WTC11 (cell line): ENCODE results near the gene MAP3K14. TPM values are rescaled to one million over a fixed set of nuclear protein-coding genes. Genes with fewer than 3 reads are reported as not detected.
"Not testable (repeated sequence)": the region's sequence is repeated elsewhere in the genome, so short reads cannot be mapped to it uniquely, and the experiment has no call there.

Source experiments
- ATAC-seq: fragments of 200-7000 bp; cut with Tn5 transposase; 2 replicates; pipeline ENCODE4 v1.10.0; 2021; ENCODE audit warnings: mild to moderate bottlenecking, moderate library complexity
- CTCF ChIA-PET: fragments of 300-600 bp; sonication (Branson Sonifier 250); formaldehyde crosslinking; loops from one replicate; lab custom pipeline; 2021; ENCODE audit warnings: antibody characterized with exemption; lab: Charles Lee
- POLR2A ChIA-PET: fragments of 350-600 bp; sonication (Branson Sonifier 250); formaldehyde crosslinking; loops from one replicate; lab custom pipeline; 2021; ENCODE audit warnings: antibody characterized with exemption; lab: Charles Lee
- DNase-seq: peaks from one replicate; pipeline ENCODE4 v3.0.0; 2021; ENCODE audit warnings: low spot score
- H3K27ac Mint-ChIP-seq: 2 replicates; pipeline ENCODE4 v1.8.0; 2021; ENCODE audit warnings: mixed read lengths
- H3K27me3 Mint-ChIP-seq: 2 replicates; pipeline ENCODE4 v1.8.0; 2021; ENCODE audit warnings: low read depth, mild to moderate bottlenecking, moderate library complexity, mixed read lengths
- H3K36me3 Mint-ChIP-seq: 2 replicates; pipeline ENCODE4 v1.8.0; 2021; ENCODE audit warnings: mixed read lengths
- H3K4me1 Mint-ChIP-seq: 2 replicates; pipeline ENCODE4 v1.8.0; 2022; ENCODE audit warnings: mixed read lengths
- H3K4me3 Mint-ChIP-seq: 2 replicates; pipeline ENCODE4 v1.8.0; 2021; ENCODE audit warnings: mild to moderate bottlenecking, moderate library complexity, mixed read lengths
- H3K9me3 Mint-ChIP-seq: 2 replicates; pipeline ENCODE4 v1.8.0; 2021; ENCODE audit warnings: mixed read lengths
- ATF1 ChIP-seq: sonication (generic); formaldehyde crosslinking; IDR thresholded peaks from 2 replicates; pipeline ENCODE4 v1.8.1; 2023; ENCODE audit warnings: mild to moderate bottlenecking, moderate library complexity, missing genetic modification reagents
- ATF6 ChIP-seq: sonication (generic); formaldehyde crosslinking; IDR thresholded peaks from 2 replicates; pipeline ENCODE4 v1.8.1; 2023; ENCODE audit warnings: mild to moderate bottlenecking, missing genetic modification reagents
- CDX4 ChIP-seq: fragments of 250-450 bp; sonication (Bioruptor Pico); IDR thresholded peaks from 2 replicates; pipeline ENCODE4 v1.9.0; 2021; ENCODE audit warnings: moderate library complexity, mild to moderate bottlenecking, inconsistent platforms, borderline replicate concordance
- CREM ChIP-seq: sonication (generic); formaldehyde crosslinking; IDR thresholded peaks from 2 replicates; pipeline ENCODE4 v1.8.1; 2022; ENCODE audit warnings: mild to moderate bottlenecking, missing genetic modification reagents, moderate library complexity
- FOXJ3 ChIP-seq: sonication (generic); formaldehyde crosslinking; IDR thresholded peaks from 2 replicates; pipeline ENCODE4 v1.9.0; 2021; ENCODE audit warnings: missing genetic modification reagents, mild to moderate bottlenecking, borderline replicate concordance
- HMGXB4 ChIP-seq: sonication (generic); formaldehyde crosslinking; IDR thresholded peaks from 2 replicates; pipeline ENCODE4 v1.8.1; 2023; ENCODE audit warnings: mild to moderate bottlenecking, moderate library complexity, missing genetic modification reagents
- JUN ChIP-seq: sonication (generic); formaldehyde crosslinking; IDR thresholded peaks from 2 replicates; pipeline ENCODE4 v1.8.0; 2023; ENCODE audit warnings: mild to moderate bottlenecking, missing genetic modification reagents
- NR2C2 ChIP-seq: sonication (generic); formaldehyde crosslinking; IDR thresholded peaks from 2 replicates; pipeline ENCODE4 v1.8.0; 2022; ENCODE audit warnings: mild to moderate bottlenecking, missing genetic modification reagents
- TEAD1 ChIP-seq: sonication (generic); formaldehyde crosslinking; IDR thresholded peaks from 2 replicates; pipeline ENCODE4 v1.8.0; 2022; ENCODE audit warnings: mild to moderate bottlenecking, missing genetic modification reagents
- USF2 ChIP-seq: sonication (generic); formaldehyde crosslinking; IDR thresholded peaks from 2 replicates; pipeline ENCODE4 v1.8.1; 2023; ENCODE audit warnings: mild to moderate bottlenecking, missing genetic modification reagents, moderate library complexity
- ZBTB21 ChIP-seq: sonication (generic); formaldehyde crosslinking; IDR thresholded peaks from 2 replicates; pipeline ENCODE4 v1.8.1; 2023; ENCODE audit warnings: mild to moderate bottlenecking, missing genetic modification reagents, borderline replicate concordance
- ZNF232 ChIP-seq: sonication (generic); formaldehyde crosslinking; IDR thresholded peaks from 2 replicates; pipeline ENCODE4 v1.8.0; 2022; ENCODE audit warnings: mild to moderate bottlenecking, missing genetic modification reagents
- ZNF671 ChIP-seq: fragments of 250-450 bp; sonication (Bioruptor Pico); IDR thresholded peaks from 2 replicates; pipeline ENCODE4 v1.8.0; 2021; ENCODE audit warnings: mild to moderate bottlenecking
- total RNA-seq: library from RNA; stranded (reverse); gene quantifications from 3 replicates; pipeline ENCODE4 v1.2.3, GENCODE V29; 2021

The MAP3K14 gene
- total RNA-seq, 1 experiment from 2014 or later: 4.0 TPM

DNA sequence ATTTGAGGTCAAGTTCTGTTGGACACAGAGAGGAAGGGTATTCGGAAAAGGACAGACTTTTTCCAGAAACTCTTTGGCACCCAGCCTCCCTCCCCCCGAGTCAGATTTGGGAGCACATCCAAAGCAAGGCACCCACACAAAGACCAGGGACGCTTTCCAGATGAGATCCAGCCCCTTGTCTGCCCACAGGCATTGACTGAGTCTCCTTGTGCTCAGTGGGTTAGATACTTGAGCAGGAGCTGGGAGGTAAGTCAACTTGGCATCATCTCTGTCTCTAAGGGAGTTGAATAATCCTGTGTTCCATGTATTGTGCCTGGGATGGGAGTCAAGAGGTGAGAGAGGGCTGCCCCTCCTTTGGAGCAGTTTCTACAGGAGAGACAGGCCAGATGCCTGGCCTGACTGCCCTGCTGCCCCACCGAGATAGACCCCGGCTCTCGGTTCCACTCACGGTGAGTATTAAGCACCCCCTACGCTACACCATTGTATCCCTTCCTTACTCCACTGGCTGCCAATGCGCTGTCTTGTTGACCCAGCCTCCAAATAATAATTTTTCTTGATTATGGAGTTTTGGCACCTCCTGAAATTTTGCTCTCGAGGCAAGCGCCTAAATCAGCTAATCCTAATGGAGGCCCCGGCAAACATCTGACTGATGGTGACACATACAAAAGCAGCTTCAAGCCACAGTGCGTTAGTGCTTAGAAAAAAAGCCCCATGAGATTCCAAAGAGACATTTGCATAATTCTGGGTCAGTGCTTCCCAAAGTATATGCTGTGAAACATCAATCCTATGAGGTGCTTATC lies 29.6 kb upstream of the MAP3K14 start:
- ChIA-PET POLR2A (interaction anchor here (1.0 kb wide), 1 partner anchor 30 kb away, joined by 5 read pairs; the partner anchor contains the start of gene MAP3K14), CTCF (interaction anchor here (0.5 to 1.7 kb wide), 4 partner anchors 18 to 138 kb away, joined by 3 to 5 read pairs (median 3); no protein-coding TSS in a partner anchor)
- Mint-ChIP-seq H3K4me1 (peaks cover 11% of the 10 kb centered on the region), H3K27ac (no peak overlapping the region), H3K4me3 (no peak overlapping the region), H3K27me3 (peaks cover 4% of the 10 kb centered on the region; the same call in 1 of the 2 replicates), H3K36me3 (no peaks in the 10 kb centered on the region), H3K9me3 (peaks cover 5% of the 10 kb centered on the region)
- DNase-seq: no peak
- TF ChIP-seq JUN (no peak), ZBTB21 (CRISPR knock-in tag) (no peak), CREM (CRISPR knock-in tag) (no peak), ATF6 (CRISPR knock-in tag) (no peak), ZNF671 (CRISPR knock-in tag) (no peak), CDX4 (no peak)
- ATAC-seq: no peak

DNA sequence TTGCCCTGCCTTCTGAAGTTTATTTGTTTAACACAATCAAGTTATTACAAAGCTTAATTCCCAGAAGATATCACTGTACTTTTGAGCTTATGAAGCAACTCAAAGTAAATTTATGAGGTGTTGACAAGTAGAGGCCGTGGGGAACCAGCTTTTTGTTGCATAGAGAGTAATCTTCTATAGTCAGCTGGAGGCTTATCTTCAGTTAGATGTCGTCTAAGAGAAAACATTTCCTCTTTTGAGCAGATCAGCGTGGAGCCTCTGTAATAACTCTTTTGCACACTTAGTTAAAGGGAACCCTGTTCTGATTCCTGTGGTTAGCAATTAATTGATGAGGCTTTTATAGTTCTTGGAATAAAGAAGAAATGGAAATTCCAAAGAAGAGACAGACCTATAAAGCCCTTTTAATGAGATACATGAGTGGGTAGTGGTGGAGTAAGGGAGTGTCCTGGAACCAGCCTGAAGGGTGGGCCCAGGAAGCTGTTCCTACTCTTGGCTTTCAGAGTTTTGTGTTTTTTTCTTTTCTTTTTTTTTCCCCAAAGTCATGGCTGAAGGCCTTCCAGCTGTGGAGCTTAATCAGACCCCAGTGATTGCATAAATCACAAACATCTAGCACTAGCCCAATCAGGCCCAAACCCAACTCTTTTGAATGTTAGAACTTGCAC lies 28.9 kb upstream of the MAP3K14 start:
- Mint-ChIP-seq H3K27me3 (peaks cover 4% of the 10 kb centered on the region; the same call in 1 of the 2 replicates), H3K4me1 (peaks cover 13% of the 10 kb centered on the region), H3K9me3 (no peaks in the 10 kb centered on the region; the same call in 1 of the 2 replicates), H3K4me3 (no peak overlapping the region), H3K36me3 (no peaks in the 10 kb centered on the region), H3K27ac (no peak overlapping the region)
- ATAC-seq: no peak
- TF ChIP-seq USF2 (CRISPR knock-in tag) (no peak), ATF1 (CRISPR knock-in tag) (no peak), TEAD1 (CRISPR knock-in tag) (no peak), FOXJ3 (no peak), NR2C2 (CRISPR knock-in tag) (no peak), ZNF232 (CRISPR knock-in tag) (no peak)
- ChIA-PET CTCF (interaction anchor here (0.5 to 1.7 kb wide), 7 partner anchors 11 to 194 kb away, joined by 3 to 5 read pairs (median 3); no protein-coding TSS in a partner anchor), POLR2A (no interaction called here)
- no peak for DNase-seq

DNA sequence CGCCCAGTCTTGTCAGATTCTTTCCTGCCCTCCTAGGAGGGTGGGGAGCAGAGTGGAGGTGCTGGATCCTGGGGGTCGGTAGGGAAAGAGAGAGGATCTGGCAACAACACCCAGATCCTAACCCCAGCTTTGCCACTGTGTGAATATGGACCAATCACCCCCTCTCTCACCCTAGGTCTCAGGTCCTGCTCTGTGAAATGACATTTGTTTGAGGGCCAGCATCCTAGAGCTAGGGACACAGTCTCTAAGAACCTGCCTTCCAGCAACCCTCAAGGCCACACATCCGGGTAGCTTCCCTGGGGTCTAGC lies 28.4 kb upstream of the MAP3K14 start:
- Mint-ChIP-seq H3K36me3 (no peaks in the 10 kb centered on the region), H3K4me1 (peaks cover 13% of the 10 kb centered on the region), H3K9me3 (no peaks in the 10 kb centered on the region; the same call in 1 of the 2 replicates), H3K27me3 (peaks cover 4% of the 10 kb centered on the region; the same call in 1 of the 2 replicates), H3K4me3 (no peak overlapping the region), H3K27ac (no peak overlapping the region)
- ChIA-PET CTCF (interaction anchor here (0.6 to 1.7 kb wide), 6 partner anchors 10 to 194 kb away, joined by 3 to 5 read pairs (median 3); no protein-coding TSS in a partner anchor), POLR2A (no interaction called here)
- DNase-seq: no peak
- no peak for ATAC-seq
- no peak for TF ChIP-seq ZNF232 (CRISPR knock-in tag)
- no peak for TF ChIP-seq HMGXB4 (CRISPR knock-in tag)
- TF ChIP-seq NR2C2 (CRISPR knock-in tag): no peak

DNA sequence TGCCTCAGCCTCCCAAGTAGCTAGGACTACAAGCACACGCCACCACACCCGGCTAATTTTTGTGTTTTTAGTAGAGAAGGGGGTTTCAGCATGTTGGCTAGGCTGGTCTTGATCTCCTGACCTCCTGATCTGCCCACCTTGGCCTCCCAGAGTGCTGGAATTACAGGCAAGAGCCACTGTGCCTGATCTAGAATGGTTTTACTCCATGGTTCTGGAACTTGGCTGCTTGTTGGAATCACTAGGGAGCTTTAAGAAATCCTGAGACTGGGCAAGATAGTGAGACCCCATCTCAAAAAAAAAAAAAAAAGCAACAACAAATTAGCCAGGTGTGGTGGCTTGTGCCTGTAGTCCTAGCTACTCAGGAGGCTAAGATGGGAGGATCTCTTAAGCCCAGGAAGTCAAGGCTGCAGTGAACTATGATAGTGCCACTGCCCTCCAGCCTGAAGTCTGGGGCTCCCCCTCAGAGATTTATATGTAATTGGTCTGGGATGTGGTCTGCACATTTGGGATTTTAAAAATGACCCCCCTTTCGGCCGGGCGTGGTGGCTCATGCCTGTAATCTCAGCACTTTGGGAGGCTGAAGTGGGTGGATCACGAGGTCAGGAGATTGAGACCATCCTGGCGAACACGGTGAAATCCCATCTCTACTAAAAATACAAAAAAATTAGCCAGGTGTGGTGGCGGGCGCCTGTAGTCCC lies 27.3 kb upstream of the MAP3K14 start:
- ATAC-seq, H3K27ac Mint-ChIP-seq, H3K4me3 Mint-ChIP-seq, H3K27me3 Mint-ChIP-seq, POLR2A ChIA-PET, DNase-seq, H3K9me3 Mint-ChIP-seq, H3K36me3 Mint-ChIP-seq: not testable (repeated sequence)
- peaks cover 13% of the 10 kb centered on the region for H3K4me1 Mint-ChIP-seq
- CTCF ChIA-PET: interaction anchor here (0.6 to 1.2 kb wide), 4 partner anchors 9 to 550 kb away, joined by 3 to 4 read pairs (median 3); partner anchors contain the start of genes ACBD4 and MAPT
